COLO668 (cell line): ENCODE data around the gene C10orf71.

Experiments
- DNase-seq: peaks from one replicate; lab custom pipeline; 2025; ENCODE audit not compliant: unreplicated experiment; lab: John Stamatoyannopoulos, UW

Gene C10orf71, protein sequence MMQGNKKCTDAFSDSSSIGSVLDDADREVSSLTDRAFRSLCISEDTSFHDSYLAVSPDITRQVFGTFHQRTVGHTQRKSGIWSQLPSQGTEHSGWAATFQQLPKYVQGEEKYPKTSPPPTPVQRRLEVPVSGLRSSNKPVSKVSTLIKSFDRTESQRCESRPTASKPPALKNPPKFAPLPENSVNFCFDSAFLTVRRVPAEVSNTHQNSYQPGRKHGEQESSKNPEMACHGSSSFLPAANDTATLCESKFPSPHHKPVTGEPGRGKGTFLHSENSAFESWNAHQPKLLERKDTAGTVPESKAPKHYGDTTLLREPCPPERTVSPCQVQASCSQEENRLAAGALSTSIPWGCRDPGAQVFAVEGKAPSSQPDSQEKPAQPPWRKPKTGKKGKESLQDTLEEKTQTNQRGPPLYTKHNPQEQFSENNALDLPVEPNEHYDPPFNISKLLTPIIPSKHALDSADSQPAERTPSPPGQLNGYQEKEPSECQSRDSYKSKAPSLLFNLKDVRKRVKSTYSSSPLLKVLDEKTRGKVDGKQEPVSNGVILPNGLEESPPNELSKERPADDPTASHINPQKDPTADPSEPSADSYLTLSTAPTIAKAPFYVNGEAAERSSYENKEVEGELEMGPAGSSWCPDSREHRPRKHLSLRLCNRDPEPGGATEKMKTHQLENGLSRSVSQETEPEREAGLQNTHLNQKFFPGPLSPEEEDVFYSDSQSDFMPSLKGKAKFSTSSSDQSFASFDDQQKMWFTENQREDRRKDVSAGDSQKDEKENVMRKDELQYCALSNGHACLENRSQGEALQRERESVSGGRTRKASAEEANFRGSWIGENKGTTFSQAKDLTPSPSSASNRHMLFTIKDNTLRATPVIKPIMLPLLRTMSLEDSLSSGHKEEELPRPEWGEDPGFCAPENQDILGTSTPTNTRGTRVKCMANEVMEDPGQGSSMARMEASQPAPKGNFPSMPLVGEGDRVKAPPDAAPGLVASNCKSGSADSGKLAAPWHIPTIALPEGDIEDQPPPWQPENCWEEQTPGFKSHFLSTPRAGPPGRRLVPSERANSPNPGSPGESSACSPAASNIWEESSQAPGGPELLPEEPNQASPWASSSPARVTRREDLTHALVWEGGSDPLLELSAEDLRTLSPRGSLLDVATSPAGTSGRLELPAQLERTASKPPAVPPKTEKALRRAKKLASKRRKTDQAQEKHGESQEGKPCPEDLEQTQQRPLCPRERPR (N-terminal part only)

DNA sequence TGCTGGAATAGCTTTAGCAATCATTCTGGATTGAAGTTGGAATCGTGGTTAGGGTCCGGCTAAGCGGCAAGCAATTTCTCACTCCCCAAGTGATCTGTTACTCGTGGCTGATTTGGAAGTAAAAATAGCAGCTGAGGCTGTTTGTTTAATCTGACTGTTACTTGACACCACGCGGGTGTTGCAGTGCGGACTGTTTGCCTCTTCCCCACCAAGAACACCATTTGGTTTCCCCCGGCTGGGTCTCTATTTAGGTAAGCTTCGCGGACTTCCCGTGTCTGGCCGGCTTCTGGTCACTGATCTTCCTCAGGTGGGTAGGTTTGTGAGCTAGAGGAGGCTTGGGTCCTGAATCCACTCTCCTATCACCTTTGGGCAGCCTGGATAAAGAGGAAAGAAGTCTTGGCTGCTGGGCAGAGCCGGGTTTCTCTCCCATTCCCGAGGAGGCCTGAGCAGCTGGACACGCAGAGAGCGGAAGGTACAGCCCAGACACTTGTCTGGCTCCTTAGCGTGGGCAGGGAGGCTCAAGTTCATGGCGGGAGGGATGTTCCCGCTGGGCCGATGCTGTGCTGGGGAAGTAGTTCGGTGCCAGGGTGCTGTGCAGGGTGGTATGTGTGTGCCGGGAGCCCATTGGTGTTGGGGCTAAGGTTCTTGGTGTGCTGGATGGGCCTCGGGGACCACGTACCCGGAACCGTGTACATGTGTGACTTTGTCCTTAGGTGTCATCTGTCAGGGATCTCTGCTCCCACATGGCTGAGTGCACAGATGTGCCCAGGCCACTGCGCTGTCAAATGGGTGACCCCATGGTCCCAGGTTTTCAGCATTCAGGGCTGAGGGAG is at the start of gene C10orf71:
Gene C10orf71 (plus strand): TSS at position 188 of the 833 bp plus-strand sequence. CDS start 23,376 bp downstream, outside the sequence.
- DNase-seq, result peak; percentile 2

DNA sequence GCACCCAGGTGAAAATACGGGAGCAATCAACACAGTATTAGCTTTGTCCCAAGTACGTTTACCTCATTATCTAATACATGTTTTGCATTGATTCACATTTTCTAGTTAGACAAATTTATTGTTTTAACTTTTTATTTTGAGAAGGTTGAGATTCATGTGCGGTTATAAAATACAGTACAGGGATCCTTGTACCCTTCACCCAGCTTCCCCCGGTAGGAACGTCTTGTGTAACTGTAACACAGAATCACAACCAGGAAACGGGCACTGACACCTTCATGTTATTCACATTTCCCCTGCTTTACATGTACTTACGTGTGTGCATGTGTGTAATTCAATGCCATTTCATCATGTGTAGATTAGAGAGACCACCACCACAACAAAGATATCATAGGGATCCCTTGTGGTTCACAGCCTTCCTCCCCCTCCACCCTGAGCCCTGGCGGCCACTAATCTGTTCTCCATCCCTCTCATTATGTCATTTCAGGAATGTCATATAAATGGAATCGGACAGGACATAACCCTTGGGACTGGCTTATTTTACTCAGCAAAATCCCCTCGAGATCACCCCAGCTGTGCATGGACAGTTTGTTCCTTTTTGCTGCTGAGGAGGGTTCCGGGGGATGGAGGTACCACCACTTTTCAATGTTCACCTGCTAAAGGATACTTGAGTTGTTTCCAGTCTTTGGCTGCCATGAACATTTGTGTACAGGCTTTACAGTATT is 46.5 kb upstream of the C10orf71 start:
- DNase-seq, result no peak

DNA sequence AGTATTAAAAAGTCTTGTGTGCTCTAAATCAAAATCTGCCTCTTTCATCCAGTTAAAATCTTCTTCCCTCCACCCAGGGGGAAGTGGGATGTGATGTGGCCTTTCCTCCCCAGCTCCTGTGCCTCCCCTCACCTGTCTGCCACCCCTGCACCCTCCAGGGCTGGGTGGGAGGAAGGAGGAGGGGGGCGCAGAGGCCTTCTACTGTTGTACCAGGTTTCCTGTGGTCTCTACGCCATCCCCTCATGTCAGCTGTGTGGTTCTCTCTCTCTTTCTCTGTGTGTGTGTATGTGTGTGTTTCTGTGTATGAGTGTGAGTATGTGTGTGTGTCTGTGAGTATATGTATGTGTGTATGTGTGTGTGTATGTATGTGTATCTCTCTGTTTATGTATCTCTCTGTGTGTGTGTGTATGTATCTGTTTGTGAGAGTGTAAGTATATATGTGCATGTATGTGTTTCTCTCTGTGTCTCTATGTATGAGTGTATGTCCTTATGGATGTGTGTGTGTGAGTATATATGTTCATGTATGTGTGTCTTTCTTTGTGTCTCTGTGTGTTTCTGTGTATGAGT is 45.5 kb upstream of the C10orf71 start:
- no peak for DNase-seq

DNA sequence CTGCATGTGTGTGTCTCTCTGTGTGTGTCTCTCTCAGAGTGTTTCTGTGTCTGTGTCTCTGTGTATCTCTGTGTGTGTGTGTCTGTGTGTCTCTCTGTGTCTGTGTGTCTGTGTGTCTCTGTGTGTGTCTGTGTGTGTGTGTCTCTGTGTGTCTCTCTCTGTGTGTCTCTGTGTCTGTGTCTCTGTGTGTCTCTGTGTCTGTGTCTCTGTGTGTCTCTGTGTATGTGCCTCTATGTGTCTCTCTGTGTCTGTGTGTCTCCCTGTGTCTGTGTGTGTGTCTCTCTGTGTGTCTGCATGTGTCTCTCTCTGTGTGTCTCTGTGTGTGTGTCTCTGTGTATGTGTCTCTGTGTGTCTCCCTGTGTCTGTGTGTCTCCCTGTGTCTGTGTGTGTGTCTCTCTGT is 44.8 kb upstream of the C10orf71 start:
- DNase-seq, result no peak

DNA sequence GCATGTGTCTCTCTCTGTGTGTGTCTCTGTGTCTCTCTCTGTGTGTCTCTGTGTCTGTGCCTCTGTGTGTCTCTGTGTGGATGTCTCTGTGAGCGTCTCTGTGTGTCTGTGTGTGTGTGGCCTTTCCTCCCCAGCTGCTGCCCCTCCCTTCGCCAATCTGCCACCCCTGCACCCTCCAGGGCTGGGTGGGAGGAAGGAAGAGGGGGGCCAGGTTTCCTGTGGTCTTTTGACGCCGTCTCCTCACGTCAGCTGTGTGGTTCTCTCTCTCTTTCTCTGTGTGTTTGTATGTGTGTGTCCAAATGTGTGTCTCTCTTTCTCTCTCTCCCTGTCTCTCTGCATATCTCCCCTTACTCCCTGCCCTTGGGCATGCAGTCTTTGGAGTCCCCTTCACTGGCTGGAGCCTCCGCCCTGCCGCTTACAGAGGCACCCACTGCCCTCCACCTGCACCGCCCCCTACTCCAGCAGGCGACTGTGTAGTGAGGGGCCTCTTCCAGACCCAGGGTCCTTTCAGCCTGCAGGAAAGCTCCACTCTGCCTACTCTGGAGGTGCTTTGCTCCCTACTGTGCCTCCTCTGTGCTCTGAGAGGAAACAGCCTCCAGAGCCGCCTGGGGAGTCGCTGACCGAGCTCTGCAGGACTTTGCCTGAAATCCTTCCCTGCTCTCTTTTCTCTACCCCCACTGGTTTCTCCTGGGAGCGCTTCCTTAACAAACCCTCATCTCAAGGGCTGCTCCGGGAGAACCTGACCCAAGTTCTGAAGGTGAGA is 44.2 kb upstream of the C10orf71 start:
- DNase-seq, result no peak

DNA sequence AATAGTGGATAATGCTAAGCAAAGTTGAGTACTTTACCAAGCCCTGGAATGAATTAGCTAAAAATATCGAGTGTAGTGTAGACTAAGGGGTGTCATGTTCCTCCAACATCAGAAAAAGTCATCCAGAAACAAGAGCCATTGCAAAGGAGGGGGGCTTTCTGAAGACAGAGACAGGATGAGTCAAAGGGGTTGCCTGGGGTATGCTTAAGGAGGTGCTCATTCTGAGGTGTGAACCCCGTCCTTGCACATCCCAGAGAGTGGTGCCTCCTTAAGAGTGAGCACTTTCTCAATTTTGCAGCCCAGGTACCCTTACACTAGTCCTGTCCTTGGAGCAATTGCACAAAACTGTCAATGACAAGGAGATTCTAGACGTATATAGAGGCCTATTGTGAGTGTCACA is 43.1 kb upstream of the C10orf71 start:
- DNase-seq, result no peak

DNA sequence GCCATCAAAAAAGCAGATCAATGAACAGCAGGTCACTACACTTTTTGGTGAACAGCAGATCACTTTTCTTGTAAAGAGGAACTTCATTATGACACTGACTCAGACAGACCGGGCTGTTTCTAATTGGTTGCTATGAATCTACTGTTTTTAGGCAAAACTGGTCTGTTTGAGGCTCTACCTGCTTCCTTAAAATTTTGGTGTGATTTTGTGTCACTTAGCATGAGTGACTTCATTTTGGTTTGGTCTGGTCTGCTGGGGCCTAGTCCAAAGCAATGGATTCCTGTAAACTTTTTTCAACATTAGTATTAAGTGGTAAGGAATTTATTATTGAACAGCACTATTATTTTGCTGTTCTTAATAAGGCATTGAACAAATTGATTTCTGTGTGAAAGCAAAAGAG is 41.8 kb upstream of the C10orf71 start:
- DNase-seq, result no peak

DNA sequence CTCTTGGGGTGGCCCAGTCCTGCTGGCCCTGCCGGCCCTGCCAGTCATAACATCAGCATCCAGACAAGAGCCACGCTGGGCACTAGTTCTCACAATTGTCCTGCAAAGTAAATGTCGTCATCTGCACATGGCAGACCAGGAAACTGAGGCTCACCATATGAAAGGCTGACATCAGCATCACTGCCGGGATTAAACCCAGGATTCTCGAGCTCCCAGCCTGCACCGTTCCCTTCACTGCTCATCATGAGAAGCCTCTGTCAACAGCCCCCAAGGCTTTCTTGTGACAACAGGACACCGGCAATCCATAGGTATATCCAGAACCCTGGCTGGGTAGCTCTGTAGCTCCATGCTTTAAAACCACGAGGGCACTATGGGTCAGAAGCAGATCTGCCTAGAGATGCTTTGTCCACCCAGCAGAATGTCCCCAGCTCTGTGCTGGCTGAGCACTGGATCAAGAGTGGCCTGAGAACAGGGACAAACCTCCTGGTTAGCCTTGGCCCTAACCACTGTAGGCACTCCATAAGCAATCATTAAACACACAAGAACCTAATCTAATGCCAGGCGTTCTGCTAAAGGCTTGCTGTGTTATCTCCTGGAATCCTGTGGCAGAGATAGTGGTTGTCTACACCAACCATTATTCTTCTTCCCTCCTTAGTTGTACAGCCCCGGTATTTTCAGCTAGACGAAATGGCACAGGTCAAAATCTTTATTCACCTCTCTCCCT is 41.2 kb upstream of the C10orf71 start:
- DNase-seq, result no peak

DNA sequence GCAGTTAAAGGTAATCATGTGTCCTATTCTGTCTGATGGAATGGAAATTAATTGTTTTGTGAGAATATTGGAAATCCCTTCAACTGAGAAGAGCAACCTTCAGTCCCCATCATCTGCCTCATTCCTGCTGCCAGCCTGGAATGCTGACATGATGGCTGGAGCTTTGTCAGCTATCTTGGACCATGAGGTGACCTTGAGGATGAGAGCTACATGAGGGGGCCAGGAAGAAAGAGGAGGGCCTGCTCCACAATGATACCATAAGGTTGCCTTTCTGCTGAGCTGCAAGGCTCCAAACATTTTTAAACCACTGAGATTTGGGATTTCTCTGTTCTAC is 40.7 kb upstream of the C10orf71 start:
- DNase-seq, result no peak

DNA sequence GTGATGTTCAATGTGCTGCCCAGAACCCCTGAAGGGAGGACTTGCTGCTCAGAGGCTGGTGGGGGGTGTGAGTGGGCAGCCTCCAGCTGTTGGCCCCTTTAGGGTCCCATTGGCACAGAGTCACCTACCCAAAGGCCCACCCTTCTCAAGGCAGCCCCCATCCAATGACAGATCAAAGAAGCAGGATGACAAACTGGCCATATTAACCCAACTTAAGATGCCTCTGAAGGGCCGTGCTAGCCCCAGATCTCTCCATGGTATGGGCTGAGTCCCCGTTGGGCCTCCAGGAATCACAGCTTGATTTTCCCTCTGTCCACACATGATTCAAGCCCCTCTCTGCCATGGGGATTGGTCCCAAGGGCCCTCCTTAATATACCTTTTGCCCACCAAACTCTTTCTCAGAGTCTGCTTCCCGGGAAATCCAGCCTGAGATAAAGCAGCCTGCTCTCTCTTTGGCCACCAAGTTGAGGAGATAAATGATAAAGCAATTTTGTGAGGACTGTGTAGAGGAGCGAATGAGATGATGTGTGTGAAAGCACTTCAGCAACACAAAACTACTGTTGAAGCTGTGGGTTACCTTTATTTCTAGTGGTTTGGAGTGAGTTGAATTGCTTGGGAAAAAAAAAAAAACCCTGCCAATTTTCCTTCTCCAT is 38.2 kb upstream of the C10orf71 start:
- DNase-seq, result no peak

DNA sequence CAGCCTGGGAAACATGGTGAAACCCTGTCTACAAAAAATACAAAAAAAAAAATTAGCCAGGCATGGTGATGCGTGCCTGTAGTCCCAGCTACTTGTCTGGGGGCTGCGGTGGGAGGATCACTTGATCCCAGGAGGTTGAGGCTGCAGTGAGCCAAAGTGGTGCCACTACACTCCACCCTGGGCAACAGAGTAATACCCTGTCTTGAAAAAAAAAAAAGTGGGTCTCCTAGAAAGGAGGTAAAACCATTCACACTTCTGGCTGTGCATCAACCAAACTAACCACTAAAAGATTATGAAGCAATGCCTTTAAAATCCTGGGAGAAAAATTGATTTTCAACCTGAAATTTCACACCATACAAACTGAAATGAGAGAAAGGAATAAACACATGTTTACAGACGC is 35.4 kb upstream of the C10orf71 start:
- no peak for DNase-seq

DNA sequence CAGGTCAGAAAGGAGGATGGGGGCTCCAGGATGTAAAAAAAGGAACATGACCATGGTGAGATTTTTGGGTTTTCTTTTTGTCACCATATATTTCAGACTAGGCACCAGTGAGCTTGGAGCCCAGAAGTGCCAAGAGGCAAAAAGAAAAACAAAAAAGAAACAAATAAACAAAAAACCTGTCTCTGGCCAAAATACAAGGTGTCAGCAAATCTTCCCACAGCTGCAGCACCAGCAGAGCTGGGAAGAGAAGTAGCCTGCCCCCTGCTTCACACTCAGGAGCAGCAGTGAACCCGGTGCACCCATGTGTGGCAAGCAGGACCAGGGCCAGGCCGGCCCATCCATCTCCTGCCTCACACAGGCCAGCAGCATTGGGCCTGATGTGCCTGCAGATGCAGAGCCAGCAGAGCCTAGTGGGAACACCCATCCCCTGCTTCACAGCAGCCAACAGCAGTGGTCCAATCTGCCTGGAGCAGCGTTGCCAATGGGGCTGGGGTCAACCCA is 34.7 kb upstream of the C10orf71 start:
- DNase-seq, result no peak

DNA sequence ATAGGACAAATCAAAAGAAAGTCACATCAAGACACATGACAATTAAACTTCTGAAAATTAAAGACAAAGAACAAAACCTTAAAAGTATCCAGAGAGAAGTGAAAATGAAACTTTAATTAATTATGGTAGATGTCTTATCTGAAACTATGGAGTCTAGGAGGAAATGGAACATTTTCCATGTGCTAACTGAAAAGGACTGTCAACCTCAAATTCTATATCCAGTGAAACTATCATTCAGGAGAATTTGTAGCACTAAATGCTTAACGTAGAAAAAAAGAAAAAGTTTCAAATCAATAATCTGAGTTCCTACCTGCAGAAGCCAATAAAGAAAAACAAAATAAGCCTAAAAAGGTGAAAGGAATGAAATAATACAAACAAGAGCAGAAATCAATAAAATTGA is 33.1 kb upstream of the C10orf71 start:
- no peak for DNase-seq

DNA sequence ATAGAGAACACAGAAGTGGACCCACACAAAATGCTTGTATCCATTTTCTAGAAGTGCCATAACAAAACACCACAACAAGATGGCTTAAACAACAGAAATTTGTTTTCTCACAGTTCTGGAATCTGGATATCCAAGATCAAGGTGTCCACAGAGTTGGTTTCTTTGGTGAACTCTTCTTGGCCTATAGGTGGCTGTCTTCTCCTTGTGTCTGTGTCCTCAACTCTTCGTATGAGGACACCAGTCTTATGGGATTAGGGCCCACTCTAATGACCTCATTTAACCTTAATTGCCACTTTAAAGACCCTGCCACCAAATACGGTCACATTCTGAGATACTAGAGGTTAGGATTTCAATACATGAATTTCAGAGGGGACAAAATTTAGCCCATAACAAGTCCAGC is 30.8 kb upstream of the C10orf71 start:
- no peak for DNase-seq

DNA sequence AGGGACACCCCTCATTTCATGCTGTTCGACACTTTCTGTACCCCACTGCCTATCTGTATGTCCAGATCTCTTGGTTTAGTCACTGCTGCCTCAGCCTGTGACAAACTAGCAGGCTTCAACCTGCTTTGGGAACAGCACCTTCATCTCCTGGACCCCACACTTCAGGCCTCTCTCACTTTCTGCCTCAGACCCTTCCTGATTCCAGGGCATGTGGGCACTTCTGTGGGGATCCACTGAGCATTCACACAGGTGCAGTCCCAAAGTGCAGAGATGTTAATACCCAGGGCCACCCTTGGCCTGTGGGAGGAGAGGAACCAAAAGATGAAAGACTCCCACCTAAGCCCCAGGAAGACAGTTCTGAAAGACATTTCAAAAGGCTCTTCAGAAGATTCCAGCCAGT is 29.4 kb upstream of the C10orf71 start:
- no peak for DNase-seq

DNA sequence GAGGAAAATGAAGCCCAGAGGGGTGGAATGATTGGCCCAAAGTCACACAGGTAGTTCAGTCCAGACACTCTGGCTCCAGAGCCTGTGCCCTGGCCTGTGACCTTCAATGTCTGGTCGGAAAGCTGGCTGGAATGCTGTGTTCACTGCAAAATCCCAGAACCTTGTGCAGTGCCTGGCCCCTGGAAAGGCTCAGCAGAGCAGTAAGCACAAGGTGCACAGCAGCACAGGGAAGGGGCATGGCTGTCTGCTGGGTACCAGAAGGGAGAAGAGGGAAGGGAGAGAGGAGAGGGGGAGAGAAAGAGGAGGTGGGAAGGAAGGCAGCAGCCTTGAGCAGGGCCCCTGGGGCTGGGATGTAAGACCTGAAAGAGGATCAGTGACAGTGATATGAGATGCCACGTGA is 28.4 kb upstream of the C10orf71 start:
- DNase-seq, result no peak

DNA sequence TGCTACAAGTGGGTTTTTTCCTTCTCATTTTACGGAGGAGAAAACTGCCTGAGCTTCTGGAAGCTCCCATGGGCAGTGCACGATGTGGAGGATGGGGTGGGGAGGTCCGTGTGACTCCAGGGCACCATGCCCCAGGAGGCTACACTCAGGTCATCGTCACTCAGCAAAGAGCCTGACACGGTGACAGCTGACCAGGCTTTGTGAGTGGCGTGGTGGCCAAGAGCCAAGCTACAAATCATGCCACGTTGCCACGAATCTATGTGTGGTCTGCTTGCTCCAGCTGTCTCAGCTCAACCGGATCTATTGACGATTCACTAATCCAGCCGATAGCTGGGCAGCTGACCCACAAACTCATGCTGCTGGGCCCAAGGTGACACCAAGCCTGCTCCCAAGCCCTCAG is 27.6 kb upstream of the C10orf71 start:
- no peak for DNase-seq
